ENCODE data around the gene CYP17A1.
"Not testable (repeated sequence)": the region's sequence is repeated elsewhere in the genome, so short reads cannot be mapped to it uniquely, and the experiment has no call there.

The CYP17A1 gene
- 0 to 0.04 reads per million in 2 donors for total RNA-seq

- DNase-seq = no peak
Observed at GRCh38 chr10:102837230-102837721, at the start of gene CYP17A1. Gene CYP17A1, minus strand, starts transcription at chr10:102837413. Its CDS starts 52 bp downstream, at chr10:102837361.

DNA sequence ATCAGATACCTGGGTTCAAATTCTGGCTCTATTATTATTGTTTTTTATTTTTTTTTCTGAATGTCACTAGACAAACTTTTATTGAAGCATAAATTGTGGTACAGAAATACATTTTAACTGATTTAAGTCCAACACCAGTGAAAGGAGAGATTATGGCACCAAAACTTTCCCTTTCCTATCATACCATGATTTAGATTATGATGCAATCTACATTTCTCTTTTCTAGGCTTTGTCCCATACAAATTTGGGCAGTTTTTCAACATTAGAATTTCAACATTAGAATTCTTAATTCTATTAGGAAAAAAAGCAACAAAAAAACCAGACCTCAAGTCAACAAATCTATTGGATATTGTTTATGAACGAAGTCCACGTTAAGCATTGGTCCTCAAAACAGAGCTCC lies 43.0 kb upstream of the CYP17A1 start:
- no peak for DNase-seq

DNA sequence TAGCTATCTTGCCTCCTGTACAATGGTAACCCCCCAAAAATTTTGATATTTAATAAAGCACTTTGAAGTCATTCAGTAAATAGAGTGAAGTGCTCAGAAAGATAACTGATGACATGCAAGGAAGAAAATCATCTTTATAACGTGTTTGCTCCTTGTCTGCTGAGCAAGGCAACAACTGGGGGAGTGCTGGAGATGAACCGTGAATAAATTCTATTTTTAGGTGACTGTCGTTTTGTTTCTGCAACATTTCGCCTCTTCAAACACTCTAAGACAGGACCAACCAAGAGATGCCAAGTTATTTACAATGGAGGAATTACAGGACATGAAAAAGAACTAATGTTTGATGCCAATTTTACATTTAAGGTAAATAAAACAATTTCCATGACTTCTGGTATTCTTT lies 41.4 kb upstream of the CYP17A1 start:
- DNase-seq = no peak

DNA sequence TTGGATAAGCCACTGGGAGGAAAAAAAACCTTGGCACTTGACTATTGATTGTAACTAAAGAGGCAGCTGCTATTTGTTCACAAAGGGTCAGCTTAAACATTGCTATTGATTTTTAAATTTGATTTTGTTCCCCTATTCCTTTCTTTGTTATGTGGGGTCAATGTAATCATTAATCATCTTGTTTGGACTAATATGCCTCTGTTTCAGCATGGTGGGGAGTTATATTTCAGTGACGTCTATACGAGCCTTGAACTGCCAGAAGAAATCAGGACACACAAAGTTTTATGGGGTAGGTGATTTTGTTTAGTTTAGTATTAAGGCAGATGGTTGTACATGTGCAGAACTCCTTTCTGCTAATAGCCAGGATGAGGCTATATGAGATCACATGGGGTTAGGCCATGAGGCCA lies 39.5 kb upstream of the CYP17A1 start:
- DNase-seq = no peak

GRCh38 chr10:102872163-102872562 lies 35.0 kb upstream of the CYP17A1 start:
- DNase-seq = no peak

DNA sequence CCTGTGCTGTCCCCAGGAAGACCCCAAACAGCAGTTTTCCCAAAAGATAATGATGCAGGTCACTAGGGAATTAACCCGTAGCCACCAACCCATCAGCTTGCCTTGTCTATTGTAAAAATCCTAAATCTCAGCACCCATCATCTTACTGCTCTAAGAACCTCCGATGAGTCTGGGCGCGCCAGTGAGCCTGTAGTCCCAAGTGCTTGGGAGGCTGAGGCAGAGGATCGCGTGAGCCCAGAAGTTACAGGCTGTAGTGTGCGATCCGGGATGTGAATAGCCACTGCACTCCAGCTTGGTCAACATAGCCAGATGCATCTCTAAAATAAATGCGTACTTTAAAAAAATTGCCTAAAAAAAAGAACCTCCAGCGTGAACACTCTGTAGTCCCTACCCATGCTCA lies 33.0 kb upstream of the CYP17A1 start:
- no peak for DNase-seq

DNA sequence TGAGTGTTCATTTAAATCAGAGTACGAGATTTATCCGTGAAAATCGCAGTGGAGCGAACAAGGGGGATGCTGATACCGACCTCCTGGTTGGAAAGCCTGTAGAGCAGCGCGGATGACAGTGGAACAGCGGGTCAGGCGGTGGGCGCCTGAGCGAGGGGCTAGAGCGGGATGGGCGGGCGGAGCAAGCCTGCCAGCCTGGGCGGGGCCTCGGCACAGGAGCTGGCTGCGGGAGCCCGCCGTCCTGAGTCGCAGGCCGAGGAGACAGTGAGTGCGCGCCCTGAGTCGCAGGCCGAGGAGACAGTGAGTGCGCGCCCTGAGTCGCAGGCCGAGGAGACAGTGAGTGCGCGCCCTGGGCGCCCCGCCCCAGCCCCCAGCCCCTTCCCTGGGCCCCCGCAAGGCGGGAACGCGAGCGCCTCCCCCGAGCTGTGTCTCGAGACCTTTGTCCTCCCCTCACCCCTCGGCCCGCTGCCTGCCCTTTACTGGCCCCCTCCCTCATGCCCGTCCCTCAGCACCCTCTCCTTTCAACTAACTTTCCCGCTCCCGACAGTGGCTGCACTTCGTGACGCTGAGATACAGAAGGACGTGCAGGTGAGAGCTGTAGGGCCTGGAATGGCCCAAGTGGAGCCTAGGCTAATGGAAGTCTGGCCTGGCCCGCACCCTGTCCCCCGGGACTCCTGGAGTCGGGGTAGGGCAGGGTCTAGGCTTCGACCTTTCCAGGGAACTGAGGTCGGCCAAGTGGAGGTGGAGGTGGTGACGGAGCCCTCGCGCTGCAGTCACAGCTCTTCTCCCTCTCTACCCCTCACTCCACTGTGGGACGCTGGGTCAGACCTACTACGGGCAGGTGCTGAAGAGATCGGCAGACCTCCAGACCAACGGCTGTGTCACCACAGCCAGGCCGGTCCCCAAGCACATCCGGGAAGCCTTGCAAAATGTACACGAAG lies 32.3 kb upstream of the CYP17A1 start, which contains the start of gene AS3MT:
Gene AS3MT, plus strand, starts transcription at position 213 of the 941 bp plus-strand sequence. Its CDS starts 123 bp downstream, at position 336.
- DNase-seq = no peak

DNA sequence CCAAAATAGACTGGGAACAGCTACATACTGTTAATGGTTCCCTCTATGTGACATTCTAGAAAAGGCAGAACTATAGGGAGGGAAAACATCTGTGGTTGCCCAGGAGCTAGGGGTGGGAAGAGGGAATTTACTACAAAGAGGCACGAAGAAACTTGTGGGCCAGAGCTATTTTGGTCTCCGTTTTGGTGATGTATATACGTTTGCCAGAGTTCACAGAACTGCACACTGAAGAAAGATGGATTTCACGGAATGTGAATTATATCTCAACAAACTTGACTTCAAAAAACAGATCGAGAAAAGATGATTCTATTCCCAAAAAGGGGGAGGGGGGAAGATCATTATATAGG lies 31.7 kb upstream of the CYP17A1 start:
- no peak for DNase-seq

DNA sequence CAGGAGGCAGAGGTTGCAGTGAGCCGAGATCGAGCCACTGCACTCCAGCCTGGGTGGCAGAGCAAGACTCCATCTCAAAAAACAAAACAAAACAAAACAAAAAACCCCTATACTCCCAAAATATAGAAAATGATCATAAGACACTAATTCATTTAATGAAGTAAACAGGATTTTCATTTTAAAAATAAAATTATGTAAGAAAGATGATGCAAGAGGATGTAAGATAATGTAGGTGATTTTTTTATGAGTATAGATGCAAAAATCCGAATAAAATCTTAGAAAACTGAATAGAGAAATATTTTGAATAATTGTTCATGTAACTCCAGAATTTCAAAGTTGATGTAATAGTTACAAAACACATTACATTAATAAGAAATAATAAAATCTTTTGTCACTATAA lies 28.4 kb upstream of the CYP17A1 start:
- DNase-seq = no peak

DNA sequence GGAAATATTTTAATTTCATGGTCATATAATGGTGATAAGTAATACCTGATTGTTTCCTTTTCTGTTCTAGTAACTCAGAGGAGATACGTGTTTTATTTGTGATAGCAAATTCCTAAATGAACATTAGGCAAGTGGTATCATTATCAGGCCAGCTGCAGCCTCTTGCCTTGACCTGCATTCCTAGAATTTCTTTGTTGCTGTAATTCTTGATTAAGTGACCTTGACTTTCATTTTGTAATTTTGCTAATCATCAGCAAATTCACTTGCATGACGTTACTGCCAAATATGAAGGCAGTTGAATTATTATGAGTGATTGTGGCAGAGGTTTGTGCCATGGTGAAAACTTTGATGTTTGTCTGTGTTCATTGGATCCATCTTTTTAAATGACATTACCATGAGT lies 26.4 kb upstream of the CYP17A1 start:
- no peak for DNase-seq

DNA sequence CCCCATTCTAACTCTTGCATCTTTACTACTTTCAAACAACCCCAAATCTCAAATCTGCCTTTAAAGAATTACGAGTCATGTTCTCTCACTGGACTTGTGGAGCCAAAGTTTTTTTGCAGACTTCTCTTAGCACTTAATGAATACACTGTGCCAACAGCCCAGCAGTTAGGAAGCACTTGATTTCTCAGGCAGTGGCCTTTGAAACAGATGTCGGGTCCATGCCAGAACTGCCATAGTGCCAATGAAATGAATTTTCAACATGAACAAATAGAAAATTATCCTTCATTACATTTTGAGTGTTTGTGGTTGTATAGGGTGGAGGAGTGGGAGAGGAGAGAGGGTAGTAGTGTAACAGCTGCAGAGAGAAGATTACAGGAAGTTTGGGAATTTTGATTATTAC lies 22.7 kb upstream of the CYP17A1 start:
- DNase-seq = no peak

GRCh38 chr10:102856758-102857424 lies 19.7 kb upstream of the CYP17A1 start:
- no peak for DNase-seq

DNA sequence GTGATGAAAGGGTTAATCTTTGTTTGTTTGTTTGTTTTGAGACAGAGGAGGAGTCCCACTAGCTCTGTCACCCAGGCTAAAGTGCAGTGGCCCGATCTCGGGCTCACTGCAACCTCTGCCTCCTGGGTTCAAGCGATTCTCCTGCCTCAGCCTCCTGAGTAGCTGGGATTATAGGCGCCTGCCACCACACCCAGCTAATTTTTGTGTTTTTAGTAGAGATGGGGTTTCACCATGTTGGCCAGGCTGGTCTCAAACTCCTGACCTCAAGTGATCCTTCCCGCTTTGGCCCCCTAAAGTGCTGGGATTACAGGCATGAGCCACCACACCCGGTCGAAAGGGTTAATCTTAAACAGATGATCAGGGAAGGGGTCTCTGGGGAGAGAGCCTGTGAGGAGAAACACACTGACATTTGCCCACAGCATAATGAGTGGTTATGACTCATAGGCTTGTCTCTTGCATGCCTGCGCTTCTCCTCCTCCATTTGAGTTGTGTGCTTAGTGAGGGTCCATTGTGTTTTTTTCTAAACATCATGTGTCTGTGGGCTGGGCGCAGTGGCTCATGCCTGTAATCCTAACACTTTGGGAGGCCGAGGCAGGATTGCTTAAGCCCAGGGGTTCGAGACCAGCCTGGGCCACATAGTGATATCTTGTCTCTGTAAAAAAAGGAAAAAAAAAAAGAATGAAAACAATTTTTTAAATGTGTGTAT lies 18.7 kb upstream of the CYP17A1 start:
- DNase-seq = not testable (repeated sequence)

DNA sequence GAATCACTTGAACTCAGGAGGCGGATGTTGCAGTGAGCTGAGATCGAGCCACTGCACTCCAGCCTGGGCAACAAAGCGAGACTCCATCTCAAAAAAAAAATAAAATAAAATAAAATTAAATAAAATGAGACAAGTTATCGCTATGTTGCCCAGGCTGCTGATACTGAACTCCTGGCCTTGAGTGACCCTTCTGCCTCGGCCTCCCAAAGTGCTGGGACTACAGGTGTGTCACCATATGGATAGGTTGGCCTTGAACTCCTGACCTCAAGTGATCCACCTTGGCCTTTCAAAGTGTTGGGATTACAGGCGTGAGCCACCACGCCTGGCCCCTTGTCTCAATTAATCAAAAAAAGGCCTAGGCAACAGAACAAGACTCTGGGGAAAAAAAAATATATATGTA lies 16.0 kb upstream of the CYP17A1 start:
- DNase-seq = not testable (repeated sequence)

GRCh38 chr10:102850025-102850518 lies 12.9 kb upstream of the CYP17A1 start:
- DNase-seq = no peak

DNA sequence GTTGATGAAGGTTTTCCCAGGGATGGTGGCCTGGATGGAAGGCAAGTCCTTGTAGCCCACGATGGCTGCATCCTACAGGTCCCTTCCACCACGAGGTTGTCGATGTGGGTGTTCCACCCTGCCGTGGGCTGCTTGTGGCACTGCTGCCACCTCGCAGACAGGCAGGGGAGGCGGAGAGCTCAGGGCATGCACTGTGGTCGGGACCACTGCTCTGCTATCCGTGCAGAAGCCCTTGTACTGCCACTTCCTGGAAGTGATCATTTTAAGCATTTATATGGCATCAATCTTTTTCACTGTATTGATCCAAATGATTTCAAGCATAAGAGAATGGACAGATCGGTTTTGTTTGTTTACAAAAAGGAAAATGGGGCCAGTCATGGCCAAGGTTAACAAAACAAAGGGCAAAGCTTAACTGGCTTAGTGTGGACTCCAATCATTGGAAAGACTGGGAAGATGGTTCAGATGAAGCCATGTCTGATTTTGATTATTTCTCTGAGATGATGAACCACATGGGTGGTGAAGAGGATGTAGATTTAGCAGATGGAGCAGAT lies 8.2 kb upstream of the CYP17A1 start:
- DNase-seq = no peak

DNA sequence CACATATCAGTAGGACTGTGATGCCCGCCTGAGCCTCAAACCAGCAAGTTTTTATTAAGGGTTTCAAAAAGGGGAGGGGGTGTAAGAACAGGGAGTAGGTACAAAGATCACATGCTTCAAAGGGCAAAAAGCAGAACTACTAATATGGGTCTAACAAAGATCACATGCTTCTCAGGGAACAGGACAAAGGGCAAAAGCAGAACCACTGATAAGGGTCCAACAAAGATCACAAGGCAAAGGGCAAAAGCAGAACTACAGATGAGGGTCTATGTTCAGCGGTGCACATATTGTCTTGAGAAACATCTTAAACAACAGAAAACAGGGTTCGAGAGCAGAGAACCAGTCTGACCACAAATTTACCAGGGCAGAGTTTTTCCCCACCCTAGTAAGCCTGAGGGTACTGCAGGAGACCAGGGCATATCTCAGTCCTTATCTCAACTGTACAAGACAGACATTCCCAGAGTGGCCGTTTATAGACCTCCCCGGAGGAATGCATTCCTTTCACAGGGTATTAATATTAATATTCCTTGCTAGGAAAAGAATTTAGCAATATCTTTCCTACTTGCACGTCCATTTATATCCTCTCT lies 7.1 kb upstream of the CYP17A1 start:
- not testable (repeated sequence) for DNase-seq

- not testable (repeated sequence) for DNase-seq
Observed at GRCh38 chr10:102843139-102843538, 5.9 kb upstream of the CYP17A1 start.

DNA sequence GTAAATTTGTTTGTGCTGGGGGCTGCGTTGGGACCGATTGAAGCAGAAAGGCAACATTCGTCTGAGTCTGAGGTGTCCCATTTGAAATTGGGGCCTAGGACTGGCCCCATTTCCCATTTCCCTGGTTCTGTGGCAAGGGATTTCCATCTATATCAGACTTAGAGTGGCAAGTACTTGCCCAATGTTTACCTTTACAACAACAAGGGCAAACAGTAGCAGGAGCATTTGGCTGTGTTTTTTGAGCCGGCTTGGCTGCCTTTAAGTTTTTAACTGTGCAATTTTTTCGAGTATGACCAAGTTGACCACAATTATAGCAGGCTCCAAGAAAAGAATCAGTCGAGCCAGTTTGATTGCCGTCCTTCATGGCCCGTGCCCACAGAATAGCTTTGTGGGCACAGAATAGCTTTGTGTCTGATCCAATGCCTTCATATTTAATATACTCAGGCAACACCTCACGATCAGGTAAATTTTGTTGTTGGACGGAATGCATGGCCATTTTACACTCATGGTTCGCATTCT lies 4.7 kb upstream of the CYP17A1 start:
- no peak for DNase-seq

DNA sequence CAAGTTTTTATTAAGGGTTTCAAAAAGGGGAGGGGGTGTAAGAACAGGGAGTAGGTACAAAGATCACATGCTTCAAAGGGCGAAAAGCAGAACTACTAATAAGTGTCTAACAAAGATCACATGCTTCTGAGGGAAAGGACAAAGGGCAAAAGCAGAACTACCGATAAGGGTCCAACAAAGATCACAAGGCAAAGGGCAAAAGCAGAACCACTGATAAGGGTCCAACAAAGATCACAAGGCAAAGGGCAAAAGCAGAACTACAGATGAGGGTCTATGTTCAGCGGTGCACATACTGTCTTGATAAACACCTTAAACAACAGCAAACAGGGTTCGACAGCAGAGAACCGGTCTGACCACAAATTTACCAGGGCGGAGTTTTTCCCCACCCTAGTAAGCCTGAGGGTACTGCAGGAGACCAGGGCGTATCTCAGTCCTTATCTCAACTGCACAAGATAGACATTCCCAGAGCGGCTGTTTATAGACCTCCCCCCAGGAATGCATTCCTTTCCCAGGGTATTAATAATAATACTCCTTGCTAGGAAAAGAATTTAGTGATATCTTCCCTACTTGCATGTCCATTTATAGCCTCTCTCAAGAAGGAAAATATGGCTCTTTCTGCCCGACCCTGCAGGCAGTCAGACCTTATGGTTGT lies 1.2 kb upstream of the CYP17A1 start:
- not testable (repeated sequence) for DNase-seq

DNA sequence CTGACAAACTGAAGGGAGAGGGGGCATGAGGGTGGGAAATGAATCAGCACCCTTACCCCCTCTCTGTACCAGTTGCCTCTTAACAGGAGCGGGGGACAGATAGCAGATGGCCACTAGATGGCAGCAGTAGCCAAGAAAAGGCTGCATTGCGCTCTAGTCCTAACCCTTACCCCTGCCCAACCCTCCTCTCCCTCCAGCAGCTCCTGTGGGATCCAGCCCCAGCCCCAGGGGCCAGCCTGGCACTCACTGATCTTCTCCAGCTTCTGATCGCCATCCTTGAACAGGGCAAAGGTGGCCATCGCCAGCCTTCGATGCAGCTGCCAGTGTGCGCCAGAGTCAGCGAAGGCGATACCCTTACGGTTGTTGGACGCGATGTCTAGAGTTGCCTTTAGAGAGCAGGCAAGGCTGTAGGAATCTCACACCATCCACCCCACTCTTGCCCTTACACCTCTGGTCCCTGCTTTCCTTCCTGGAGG lies 2.2 kb downstream of the CYP17A1 start:
- no peak for DNase-seq

Data from activated gamma-delta T cell (primary cell).